ENCODE measurements around the gene ZNF682. TPM values are rescaled to one million over a fixed set of nuclear protein-coding genes. Genes with fewer than 3 reads are reported as not detected.

ZNF682 gene
- total and polyA plus RNA-seq, 9 of the 15 experiments (the other 6 are each of a cell fraction or from before 2014, with no cell fraction given): 0.06 to 0.43 (median 0.25) TPM; not detected in 3

- 6% methylated on average over 8 of the region's 8 CpGs for WGBS (ENCODE audit: insufficient coverage, low coverage, missing lambda C conversion rate)
- H3K9me1 ChIP-seq (ENCODE audit: control insufficient read depth, insufficient read depth, low read length): no peaks in the 10 kb centered on the region
- ATAC-seq (no peak), DNase-seq (ENCODE audit: extremely low read depth in 1 of 4, low spot score in 3 of 4) (no peak), FAIRE-seq (no peak)
- intact Hi-C loops (cut with micrococcal nuclease): no loop called here
- no peak overlapping the region for H3K4me3 ChIP-seq
- no peak overlapping the region for H3K4me2 ChIP-seq (ENCODE audit: insufficient read depth, low read length)
- in situ Hi-C loops (cut with MboI): no loop called here
- H3K27me3 ChIP-seq (ENCODE audit: control insufficient read depth in 2 of 2, insufficient read depth in 2 of 2, low read length in 2 of 2): no peaks in the 10 kb centered on the region
- H3K9ac ChIP-seq (ENCODE audit: insufficient read depth in 1 of 2, low read depth in 2 of 2, low read length in 2 of 2): no peak overlapping the region
- H4K20me1 ChIP-seq (replicated peaks; ENCODE audit: control insufficient read depth, insufficient read depth, low read length): no peaks in the 10 kb centered on the region
- BruUV-seq (replicated peaks): no TSS peak
- ChIA-PET CTCF (ENCODE audit: low intra/inter-chr PET ratio) (no interaction called here), POLR2A (no interaction called here)
- H3K9me3 ChIP-seq (replicated peaks; ENCODE audit: control insufficient read depth, insufficient read depth, low read depth, low read length): no peaks in the 10 kb centered on the region
- H2AFZ ChIP-seq (ENCODE audit: low read depth, low read length): no peak overlapping the region
- H3K4me1 ChIP-seq (replicated peaks in 1 of 2; ENCODE audit: control insufficient read depth in 2 of 2, insufficient read depth in 2 of 2, low read length in 2 of 2): no peaks in the 10 kb centered on the region
- TF ChIP-seq MAFG (tag; conservative IDR thresholded peaks at IDR 0.05): no peak
- TF ChIP-seq ZNF23 (CRISPR knock-in tag; IDR thresholded peaks at IDR 0.05): no peak
- no peak for TF ChIP-seq MLX (CRISPR knock-in tag; conservative IDR thresholded peaks at IDR 0.05)
- no peak for TF ChIP-seq ZNF143 (CRISPR knock-in tag; IDR thresholded peaks at IDR 0.05)
- TF ChIP-seq GATAD2A (IDR thresholded peaks at IDR 0.05): no peak
- TF ChIP-seq DEAF1 (CRISPR knock-in tag; IDR thresholded peaks at IDR 0.05): no peak
- TF ChIP-seq ZNF224 (CRISPR knock-in tag; IDR thresholded peaks at IDR 0.05): no peak
- no peak for TF ChIP-seq NR2C2 (CRISPR knock-in tag; IDR thresholded peaks at IDR 0.05)
- TF ChIP-seq NR2C2 (tag; IDR thresholded peaks at IDR 0.05): no peak
- no peak for TF ChIP-seq PCBP1 (IDR thresholded peaks at IDR 0.05; ENCODE audit: low read depth, low read length, poor library complexity, severe bottlenecking)
- TF ChIP-seq ZNF324 (CRISPR knock-in tag; IDR thresholded peaks at IDR 0.05): no peak
- TF ChIP-seq SMARCA4 (IDR thresholded peaks at IDR 0.05): no peak
- TF ChIP-seq U2AF1 (optimal IDR thresholded peaks at IDR 0.05; ENCODE audit: low read depth, low read length): no peak
- TF ChIP-seq ZNF77 (CRISPR knock-in tag; IDR thresholded peaks at IDR 0.05): no peak
- TF ChIP-seq ZNF3 (CRISPR knock-in tag; IDR thresholded peaks at IDR 0.05): no peak
- TF ChIP-seq RFX1 (IDR thresholded peaks at IDR 0.05): no peak
- TF ChIP-seq XRCC5 (IDR thresholded peaks at IDR 0.05; ENCODE audit: low read depth, low read length): no peak
- TF ChIP-seq NFE2L1 (tag; IDR thresholded peaks at IDR 0.05; ENCODE audit: borderline replicate concordance, low read depth): no peak
- no peak for TF ChIP-seq ZNF583 (CRISPR knock-in tag; IDR thresholded peaks at IDR 0.05)
- H3K27ac ChIP-seq (ENCODE audit: extremely low read depth, low read depth, low read length): no peak overlapping the region
- no peaks in the 10 kb centered on the region for H3K79me2 ChIP-seq (ENCODE audit: control insufficient read depth, insufficient read depth, low read length)
- H3K36me3 ChIP-seq (ENCODE audit: control insufficient read depth, insufficient read depth, low read length): no peaks in the 10 kb centered on the region
Measured at GRCh38 chr19:20079476-20079875, 40.2 kb upstream of the ZNF682 start.

Measured in K562 (cell line).